ENCODE results near the gene AKAP13.

Gene AKAP13

DNA sequence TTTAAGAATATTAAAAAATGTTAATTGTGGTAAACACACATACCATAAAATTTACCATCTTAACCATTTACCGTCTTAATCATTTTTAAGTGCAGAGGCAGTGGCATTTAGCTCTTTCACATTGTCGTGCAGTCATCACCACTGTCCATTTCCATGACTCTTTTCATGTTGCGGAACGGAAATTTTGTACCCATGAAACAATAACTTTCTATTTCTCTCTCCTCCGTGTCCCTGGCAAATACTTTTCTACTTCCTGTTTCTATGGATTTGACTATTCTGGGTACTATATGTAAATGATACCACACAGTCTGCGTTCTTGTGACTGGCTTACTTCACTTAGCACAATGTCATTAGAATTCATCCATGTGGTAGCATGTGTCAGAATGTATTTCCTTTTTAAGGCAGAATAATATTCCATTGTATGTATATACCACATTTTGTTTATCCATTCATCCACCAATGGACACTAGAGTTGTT is 27.9 kb downstream of the AKAP13 start:
- CTCF ChIA-PET = interaction anchor here (1.0 kb wide), 1 partner anchor 77 kb away, joined by 3 read pairs; no protein-coding TSS in a partner anchor
- no peak overlapping the region for H3K4me3 ChIP-seq (ENCODE audit: low read depth, low read length)
- POLR2A ChIA-PET = no interaction called here

DNA sequence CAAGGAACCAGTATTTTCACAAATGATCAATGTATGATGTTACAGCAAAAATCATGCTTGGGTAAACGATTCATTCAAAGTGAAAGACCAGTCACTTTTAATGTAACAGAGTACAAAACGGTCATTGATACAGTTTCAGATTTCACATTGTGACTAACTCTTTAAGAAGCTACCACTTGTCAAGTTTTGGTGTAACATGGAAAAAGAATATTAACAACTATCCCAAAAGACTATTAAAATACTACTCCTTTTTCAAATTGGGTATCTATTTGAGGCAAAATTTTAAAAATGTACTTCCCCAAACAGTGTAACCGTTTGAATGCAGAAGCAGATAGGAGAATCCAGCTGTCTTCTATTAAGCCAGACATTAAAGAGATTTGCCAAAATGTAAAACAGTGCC is 31.7 kb downstream of the AKAP13 start:
- ChIA-PET CTCF (interaction anchor here (0.6 to 6.0 kb wide), 10 partner anchors 8 to 160 kb away, joined by 3 to 98 read pairs (median 8); no protein-coding TSS in a partner anchor), POLR2A (no interaction called here)
- DNase-seq (ENCODE audit: low read depth, low spot score) = no peak
- H3K4me3 ChIP-seq (ENCODE audit: low read depth, low read length) = no peak overlapping the region
- TF ChIP-seq, protein P1, sequence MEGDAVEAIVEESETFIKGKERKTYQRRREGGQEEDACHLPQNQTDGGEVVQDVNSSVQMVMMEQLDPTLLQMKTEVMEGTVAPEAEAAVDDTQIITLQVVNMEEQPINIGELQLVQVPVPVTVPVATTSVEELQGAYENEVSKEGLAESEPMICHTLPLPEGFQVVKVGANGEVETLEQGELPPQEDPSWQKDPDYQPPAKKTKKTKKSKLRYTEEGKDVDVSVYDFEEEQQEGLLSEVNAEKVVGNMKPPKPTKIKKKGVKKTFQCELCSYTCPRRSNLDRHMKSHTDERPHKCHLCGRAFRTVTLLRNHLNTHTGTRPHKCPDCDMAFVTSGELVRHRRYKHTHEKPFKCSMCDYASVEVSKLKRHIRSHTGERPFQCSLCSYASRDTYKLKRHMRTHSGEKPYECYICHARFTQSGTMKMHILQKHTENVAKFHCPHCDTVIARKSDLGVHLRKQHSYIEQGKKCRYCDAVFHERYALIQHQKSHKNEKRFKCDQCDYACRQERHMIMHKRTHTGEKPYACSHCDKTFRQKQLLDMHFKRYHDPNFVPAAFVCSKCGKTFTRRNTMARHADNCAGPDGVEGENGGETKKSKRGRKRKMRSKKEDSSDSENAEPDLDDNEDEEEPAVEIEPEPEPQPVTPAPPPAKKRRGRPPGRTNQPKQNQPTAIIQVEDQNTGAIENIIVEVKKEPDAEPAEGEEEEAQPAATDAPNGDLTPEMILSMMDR (IDR thresholded peaks at IDR 0.05; ENCODE audit: insufficient read depth, low read length, missing control alignments) = no peak

More for the DNA sequence above, 27.9 kb downstream of the AKAP13 start:
- TF ChIP-seq, protein P1 (IDR thresholded peaks at IDR 0.05; ENCODE audit: insufficient read depth, low read length, missing control alignments) = no peak
- DNase-seq (ENCODE audit: low read depth, low spot score) = no peak

DNA sequence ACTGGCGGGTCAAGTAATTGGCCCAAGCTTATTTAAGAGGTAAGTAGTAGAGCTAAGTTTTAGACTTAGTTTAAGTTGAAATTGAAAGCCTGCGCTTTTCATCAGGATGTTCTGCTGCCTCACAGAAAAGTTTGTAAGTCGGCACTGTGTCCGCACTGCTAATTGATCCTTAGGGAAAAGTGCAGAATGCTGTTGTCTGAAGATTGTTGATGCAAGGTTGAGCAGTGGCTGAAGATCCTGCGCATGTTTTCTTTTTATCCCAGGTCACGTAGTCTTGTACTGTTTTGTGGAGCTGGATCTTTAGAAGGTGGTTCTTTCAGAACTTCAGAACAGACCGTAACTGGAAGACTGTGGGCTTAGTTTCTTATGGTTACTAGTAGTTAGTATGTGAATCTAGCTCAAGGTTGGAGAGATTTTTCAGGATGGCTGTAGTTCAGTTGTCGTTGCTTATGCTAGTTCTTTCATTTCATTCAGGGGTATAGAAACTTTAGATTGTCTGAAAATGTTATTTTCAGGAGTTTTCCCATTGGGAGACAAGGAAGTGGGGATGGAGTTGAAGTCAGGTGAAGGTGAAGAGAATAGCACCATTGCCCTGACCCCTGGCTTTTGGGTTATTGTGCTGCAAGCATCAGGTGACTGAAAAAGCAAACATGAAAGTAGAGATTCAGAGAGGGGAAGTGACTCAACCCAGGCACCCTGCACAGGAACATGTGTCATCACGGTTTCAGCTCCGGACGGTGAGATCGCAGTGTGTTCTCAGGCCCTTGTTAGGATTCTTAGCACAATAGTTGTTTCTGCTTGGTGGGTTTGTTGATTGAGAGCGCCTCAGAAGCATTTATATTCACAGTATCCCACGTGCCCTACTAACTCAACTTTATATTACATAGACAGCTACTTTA is 32.8 kb downstream of the AKAP13 start:
- POLR2A ChIA-PET = interaction anchor here (1.0 to 1.9 kb wide), 3 partner anchors 33 to 95 kb away, joined by 3 to 5 read pairs (median 3); partner anchors contain the start of gene AKAP13
- TF ChIP-seq, protein P1 (IDR thresholded peaks at IDR 0.05; ENCODE audit: insufficient read depth, low read length, missing control alignments) = no peak
- CTCF ChIA-PET = interaction anchor here (0.9 to 6.0 kb wide), 16 partner anchors 9 to 123 kb away, joined by 3 to 98 read pairs (median 6); no protein-coding TSS in a partner anchor
- peak; percentile 40 for DNase-seq (ENCODE audit: low read depth, low spot score)
- no peak overlapping the region for H3K4me3 ChIP-seq (ENCODE audit: low read depth, low read length)

DNA sequence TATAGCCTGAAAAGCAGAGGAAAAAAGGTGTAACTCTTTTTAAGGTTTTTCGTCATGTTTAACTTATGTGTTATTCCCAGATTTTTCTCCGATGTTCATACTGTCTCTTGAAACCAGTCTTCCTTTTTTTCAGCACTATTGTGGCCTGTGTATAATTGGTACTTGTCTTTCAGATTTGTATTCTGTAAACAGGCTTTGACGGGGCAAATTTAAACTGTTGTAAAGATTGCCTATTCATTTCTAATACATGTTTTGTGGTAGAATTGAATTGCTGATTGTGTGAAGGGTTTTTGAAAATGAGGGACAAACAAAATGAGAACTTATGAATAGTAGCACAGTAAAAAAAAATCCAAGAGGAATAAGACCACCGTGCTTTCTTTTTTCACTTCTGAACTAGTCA is 33.6 kb downstream of the AKAP13 start:
- ChIA-PET POLR2A (interaction anchor here (1.0 to 1.9 kb wide), 4 partner anchors 10 to 96 kb away, joined by 3 to 5 read pairs (median 3); partner anchors contain the start of gene AKAP13), CTCF (interaction anchor here (0.9 to 6.0 kb wide), 18 partner anchors 10 to 124 kb away, joined by 3 to 98 read pairs (median 5); no protein-coding TSS in a partner anchor)
- DNase-seq (ENCODE audit: low read depth, low spot score) = no peak
- TF ChIP-seq, protein P1 (IDR thresholded peaks at IDR 0.05; ENCODE audit: insufficient read depth, low read length, missing control alignments) = no peak
- H3K4me3 ChIP-seq (ENCODE audit: low read depth, low read length) = no peak overlapping the region

DNA sequence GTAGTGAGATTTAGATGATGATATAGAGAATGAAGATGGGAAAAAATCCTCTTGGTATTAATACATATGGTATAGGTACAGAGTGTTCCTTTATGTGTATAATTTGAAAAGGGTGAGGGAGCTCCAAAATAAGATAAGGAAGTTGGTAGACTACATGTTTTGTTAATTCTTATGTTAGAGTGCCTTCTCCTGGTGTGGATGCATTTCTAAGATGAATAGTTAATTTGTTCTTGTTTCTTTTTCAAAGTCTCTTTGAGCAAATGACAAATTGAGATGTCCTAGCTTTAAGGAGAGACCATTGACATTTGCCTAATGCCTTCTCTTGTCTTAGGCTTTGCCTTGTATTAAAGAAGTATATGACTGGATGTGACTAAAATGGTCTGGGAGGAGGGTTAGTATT is 34.1 kb downstream of the AKAP13 start:
- H3K4me3 ChIP-seq (ENCODE audit: low read depth, low read length) = no peak overlapping the region
- TF ChIP-seq, protein P1 (IDR thresholded peaks at IDR 0.05; ENCODE audit: insufficient read depth, low read length, missing control alignments) = peak; percentile 2
- DNase-seq (ENCODE audit: low read depth, low spot score) = no peak
- ChIA-PET POLR2A (interaction anchor here (1.2 to 1.9 kb wide), 3 partner anchors 10 to 84 kb away, joined by 3 to 5 read pairs (median 3); partner anchors contain the start of gene AKAP13), CTCF (interaction anchor here (0.9 to 6.0 kb wide), 15 partner anchors 11 to 125 kb away, joined by 3 to 98 read pairs (median 5); no protein-coding TSS in a partner anchor)
